GM18498 (cell line): ENCODE data around the gene C11orf24.
"Not testable (repeated sequence)": the region's sequence is repeated elsewhere in the genome, so short reads cannot be mapped to it uniquely, and the experiment has no call there.

Experiments
- ATAC-seq: cut with Tn5 transposase; IDR thresholded peaks from one replicate; pipeline ENCODE4 v1.9.1; 2021; ENCODE audit warnings: mild to moderate bottlenecking, moderate library complexity; ENCODE audit not compliant: unreplicated experiment

C11orf24 gene

GRCh38 chr11:68299517-68299879 lies 27.7 kb upstream of the C11orf24 start:
- not testable (repeated sequence) for ATAC-seq

GRCh38 chr11:68298659-68299516 lies 27.1 kb upstream of the C11orf24 start:
- no peak for ATAC-seq

GRCh38 chr11:68297812-68298658 lies 26.3 kb upstream of the C11orf24 start:
- ATAC-seq, result no peak

GRCh38 chr11:68297494-68297811 lies 25.7 kb upstream of the C11orf24 start:
- ATAC-seq, result no peak

GRCh38 chr11:68297052-68297378 lies 25.2 kb upstream of the C11orf24 start:
- no peak for ATAC-seq

GRCh38 chr11:68296344-68297051 lies 24.7 kb upstream of the C11orf24 start:
- no peak for ATAC-seq

GRCh38 chr11:68295940-68296339 lies 24.2 kb upstream of the C11orf24 start:
- no peak for ATAC-seq

GRCh38 chr11:68295271-68295670 lies 23.5 kb upstream of the C11orf24 start:
- ATAC-seq, result no peak

GRCh38 chr11:68293708-68294107 lies 21.9 kb upstream of the C11orf24 start:
- no peak for ATAC-seq

GRCh38 chr11:68289456-68289855 lies 17.7 kb upstream of the C11orf24 start:
- ATAC-seq, result no peak

- ATAC-seq, result no peak
These were observed 15.6 kb upstream of the C11orf24 start for GRCh38 chr11:68287419-68287818.

- not testable (repeated sequence) for ATAC-seq
These were observed 12.8 kb upstream of the C11orf24 start for GRCh38 chr11:68284588-68284987.

- no peak for ATAC-seq
These were observed 11.1 kb upstream of the C11orf24 start for GRCh38 chr11:68282861-68283230.

GRCh38 chr11:68282141-68282860 lies 10.5 kb upstream of the C11orf24 start:
- peak; percentile 72 for ATAC-seq

GRCh38 chr11:68279676-68280075 lies 7.9 kb upstream of the C11orf24 start:
- ATAC-seq, result no peak

GRCh38 chr11:68276861-68277260 lies 5.1 kb upstream of the C11orf24 start:
- no peak for ATAC-seq

- ATAC-seq, result no peak
These were observed 4.1 kb upstream of the C11orf24 start for GRCh38 chr11:68275721-68276507.

GRCh38 chr11:68274306-68274705 lies 2.5 kb upstream of the C11orf24 start:
- ATAC-seq, result no peak

GRCh38 chr11:68273026-68273738 lies 1.4 kb upstream of the C11orf24 start:
- no peak for ATAC-seq
